SK-N-MC (cell line): ENCODE measurements around the gene OSBPL10.

Experiments
- DNase-seq: peaks from one replicate; pipeline ENCODE4 v3.0.0-alpha.2; 2011; ENCODE audit warnings: low read depth, low spot score
- H3K27ac ChIP-seq: fragments of 200-600 bp; sonication (generic); 2 replicates; pipeline ENCODE4 v1.5.1; 2016; ENCODE audit warnings: mixed run types
- H3K36me3 ChIP-seq: fragments of 200-600 bp; sonication (generic); 2 replicates; pipeline ENCODE4 v1.6.1; 2017; ENCODE audit warnings: antibody characterized with exemption, low read length, mixed read lengths; ENCODE audit not compliant: insufficient read depth
- H3K4me3 ChIP-seq: fragments of 200-600 bp; sonication (generic); 2 replicates; pipeline ENCODE4 v1.5.1; 2016
- H3K9ac ChIP-seq: fragments of 200-600 bp; sonication (generic); 2 replicates; pipeline ENCODE4 v1.8.0; 2017; ENCODE audit warnings: mixed run types, mixed read lengths; ENCODE audit not compliant: insufficient read length
- H3K9me3 ChIP-seq: fragments of 200-600 bp; sonication (generic); 2 replicates; pipeline ENCODE4 v1.6.1; 2017; ENCODE audit warnings: low read depth, mild to moderate bottlenecking, antibody characterized with exemption, low read length, moderate library complexity, mixed read lengths
- EZH2 ChIP-seq: fragments of 200-600 bp; sonication (generic); IDR thresholded peaks from one replicate; pipeline ENCODE4 v1.6.1; 2017; ENCODE audit warnings: antibody characterized with exemption
- FOXP2 ChIP-seq: optimal IDR thresholded peaks from 2 replicates; pipeline ENCODE3; 2011; ENCODE audit warnings: mild to moderate bottlenecking, moderate library complexity; ENCODE audit not compliant: insufficient read depth; ENCODE audit errors: extremely low read length, control extremely low read depth
- POLR2AphosphoS5 ChIP-seq: IDR thresholded peaks from 2 replicates; pipeline ENCODE4 v1.6.1; 2012; ENCODE audit warnings: mild to moderate bottlenecking, low read depth, low read length, borderline replicate concordance

The OSBPL10 gene

GRCh38 chr3:31763731-31764130 lies 217.3 kb downstream of the OSBPL10 start:
- no peak for TF ChIP-seq EZH2
- TF ChIP-seq FOXP2: no peak
- TF ChIP-seq POLR2AphosphoS5: no peak

GRCh38 chr3:31762888-31763351 lies 218.1 kb downstream of the OSBPL10 start:
- H3K9me3 ChIP-seq: no peaks in the 10 kb centered on the region
- TF ChIP-seq POLR2AphosphoS5 (no peak), EZH2 (no peak), FOXP2 (no peak)
- no peak for DNase-seq
- no peak overlapping the region for H3K27ac ChIP-seq
- H3K9ac ChIP-seq: no peak overlapping the region
- H3K4me3 ChIP-seq: no peak overlapping the region
- H3K36me3 ChIP-seq: no peaks in the 10 kb centered on the region

More at GRCh38 chr3:31763731-31764130, 217.3 kb downstream of the OSBPL10 start:
- DNase-seq: no peak
- no peaks in the 10 kb centered on the region for H3K36me3 ChIP-seq
- H3K9ac ChIP-seq: no peak overlapping the region
- no peaks in the 10 kb centered on the region for H3K9me3 ChIP-seq
- no peak overlapping the region for H3K27ac ChIP-seq
- H3K4me3 ChIP-seq: no peak overlapping the region

GRCh38 chr3:31762097-31762764 lies 218.8 kb downstream of the OSBPL10 start:
- Histone ChIP-seq H3K4me3 (no peak overlapping the region), H3K9me3 (no peaks in the 10 kb centered on the region), H3K36me3 (no peaks in the 10 kb centered on the region), H3K9ac (no peak overlapping the region), H3K27ac (no peak overlapping the region)
- DNase-seq: no peak
- no peak for TF ChIP-seq POLR2AphosphoS5
- no peak for TF ChIP-seq EZH2
- no peak for TF ChIP-seq FOXP2

DNA sequence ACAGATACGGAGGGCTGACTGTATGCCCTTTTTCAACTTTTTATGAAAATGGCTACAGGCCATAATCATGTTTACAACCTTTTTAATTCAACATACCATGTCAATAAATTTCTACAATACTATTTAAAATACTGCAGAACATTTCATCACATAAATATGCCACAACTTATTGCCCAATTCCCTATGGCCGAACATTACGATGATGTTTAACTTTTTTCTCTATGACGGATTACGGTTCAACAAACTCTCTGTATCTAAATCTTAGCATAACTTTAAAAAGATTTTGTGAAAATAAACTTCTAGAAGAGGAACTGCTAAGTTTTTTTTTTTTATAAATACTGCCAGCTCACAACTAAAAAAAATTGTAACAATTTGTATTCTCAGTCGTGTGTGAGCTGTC lies 220.4 kb downstream of the OSBPL10 start:
- DNase-seq: no peak
- H3K36me3 ChIP-seq: no peaks in the 10 kb centered on the region
- no peak overlapping the region for H3K9ac ChIP-seq
- no peaks in the 10 kb centered on the region for H3K9me3 ChIP-seq
- H3K4me3 ChIP-seq: no peak overlapping the region
- TF ChIP-seq EZH2: no peak
- TF ChIP-seq FOXP2: no peak
- TF ChIP-seq POLR2AphosphoS5: no peak
- no peak overlapping the region for H3K27ac ChIP-seq

DNA sequence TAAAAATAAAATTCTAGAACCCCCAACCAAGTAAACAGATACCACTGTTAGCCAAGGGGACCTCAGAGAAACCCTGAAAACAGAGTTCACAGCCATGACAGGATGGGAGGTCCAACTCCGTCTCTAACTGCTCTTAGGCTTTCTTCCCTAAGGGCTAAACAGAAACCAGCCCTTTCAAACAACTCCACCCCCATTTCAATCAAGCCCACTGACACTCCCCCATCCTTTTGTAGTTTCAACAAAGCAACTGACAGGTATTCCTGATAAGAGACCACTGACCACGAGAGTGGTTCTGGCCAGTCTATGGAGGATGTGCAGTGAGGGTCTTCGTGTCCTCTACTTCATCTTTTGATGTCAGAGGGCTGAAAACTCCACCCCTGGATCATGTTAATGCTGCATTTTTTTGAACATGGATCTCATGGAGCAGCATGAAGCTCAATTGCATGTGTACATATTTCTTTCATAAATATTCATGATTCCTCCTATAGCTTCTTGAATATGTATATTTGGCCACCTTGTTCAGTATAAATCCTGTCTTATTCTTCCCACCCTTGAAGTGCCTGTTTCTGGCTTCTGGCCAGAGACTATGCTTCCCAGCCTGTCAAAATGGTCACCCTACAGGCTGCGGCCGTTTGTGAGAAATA lies 222.6 kb downstream of the OSBPL10 start:
- Histone ChIP-seq H3K9ac (no peak overlapping the region), H3K4me3 (no peak overlapping the region), H3K36me3 (no peaks in the 10 kb centered on the region), H3K27ac (no peak overlapping the region), H3K9me3 (no peaks in the 10 kb centered on the region)
- TF ChIP-seq EZH2 (no peak), FOXP2 (no peak), POLR2AphosphoS5 (no peak)
- no peak for DNase-seq

DNA sequence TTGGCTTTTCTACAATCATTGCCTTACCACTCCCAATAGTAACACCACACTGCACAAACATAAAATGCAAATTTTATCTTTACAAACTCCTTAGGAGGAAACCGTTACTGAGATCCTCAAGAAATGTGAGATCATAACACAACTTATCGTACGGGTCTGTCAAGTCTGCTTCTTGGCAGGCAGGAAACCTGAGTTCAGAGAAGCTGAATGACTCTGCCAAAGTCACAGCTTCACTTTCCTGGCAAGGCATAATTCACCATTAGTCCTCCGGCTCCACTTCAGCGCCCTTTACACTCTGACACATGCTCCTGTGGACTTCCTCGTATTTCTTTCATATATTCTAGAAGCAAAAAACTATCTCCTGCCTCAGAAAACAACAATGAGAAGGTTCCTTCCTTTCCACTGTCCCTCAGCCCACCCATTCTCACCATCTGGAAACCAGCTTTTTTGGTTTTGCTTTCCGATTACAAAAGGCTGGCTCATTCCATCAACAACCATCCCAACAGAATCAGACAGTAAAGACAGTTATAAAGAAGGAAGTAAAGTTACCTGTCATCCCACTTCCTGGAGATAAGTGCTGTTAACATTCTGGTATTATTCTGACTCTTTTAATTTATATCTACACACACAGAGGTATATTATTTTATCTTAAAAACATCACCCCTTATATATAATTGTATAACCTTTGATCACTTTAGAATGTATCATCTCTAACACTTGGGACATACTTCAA lies 225.0 kb downstream of the OSBPL10 start:
- DNase-seq: no peak
- no peak for TF ChIP-seq EZH2
- no peak for TF ChIP-seq FOXP2
- no peak for TF ChIP-seq POLR2AphosphoS5
- no peak overlapping the region for H3K27ac ChIP-seq

DNA sequence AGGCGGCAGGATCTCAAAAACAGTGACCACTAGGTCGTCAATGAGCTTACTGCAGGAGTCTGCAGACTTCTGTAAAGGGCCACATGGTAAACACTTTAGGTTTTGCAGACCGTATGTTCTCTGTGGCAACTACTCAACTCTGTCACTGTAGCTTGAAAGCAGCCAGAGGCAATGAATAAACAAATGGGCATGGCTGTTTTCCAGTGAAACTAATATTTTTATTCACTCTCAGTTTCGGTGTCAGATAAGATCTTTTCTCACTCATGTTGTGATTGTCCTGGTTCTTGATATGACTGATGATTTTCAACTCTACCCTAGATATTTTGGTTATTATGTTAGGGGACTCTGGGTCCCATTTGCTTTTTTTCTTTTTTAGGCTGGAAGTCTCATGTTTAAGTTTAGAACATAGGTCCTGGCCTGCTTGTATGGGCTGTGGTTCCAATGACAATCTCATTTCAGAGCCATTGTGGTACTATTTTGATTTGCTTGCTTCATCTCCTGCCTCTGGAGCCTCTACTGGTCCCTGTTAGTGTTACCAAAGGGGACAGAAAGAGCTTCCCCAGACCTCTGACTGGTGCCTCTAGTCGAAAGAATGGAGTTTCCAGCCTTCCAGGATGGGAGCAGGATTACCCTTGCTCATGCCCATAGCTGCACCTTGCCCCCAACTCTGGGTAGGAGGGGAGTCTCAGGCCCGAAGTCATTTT lies 226.3 kb downstream of the OSBPL10 start:
- no peaks in the 10 kb centered on the region for H3K9me3 ChIP-seq
- no peak for TF ChIP-seq FOXP2
- no peak for TF ChIP-seq POLR2AphosphoS5
- TF ChIP-seq EZH2: no peak
- H3K27ac ChIP-seq: no peak overlapping the region
- no peaks in the 10 kb centered on the region for H3K36me3 ChIP-seq
- no peak for DNase-seq
- H3K4me3 ChIP-seq: no peak overlapping the region
- no peak overlapping the region for H3K9ac ChIP-seq

More for the DNA sequence above, 225.0 kb downstream of the OSBPL10 start:
- no peaks in the 10 kb centered on the region for H3K9me3 ChIP-seq
- H3K9ac ChIP-seq: no peak overlapping the region
- no peak overlapping the region for H3K4me3 ChIP-seq
- no peaks in the 10 kb centered on the region for H3K36me3 ChIP-seq

GRCh38 chr3:31753050-31753425 lies 228.0 kb downstream of the OSBPL10 start:
- H3K9me3 ChIP-seq: no peaks in the 10 kb centered on the region
- H3K9ac ChIP-seq: no peak overlapping the region
- no peak for TF ChIP-seq POLR2AphosphoS5
- no peak for TF ChIP-seq EZH2
- no peak for TF ChIP-seq FOXP2
- no peak overlapping the region for H3K4me3 ChIP-seq
- H3K36me3 ChIP-seq: no peaks in the 10 kb centered on the region
- DNase-seq: no peak
- H3K27ac ChIP-seq: no peak overlapping the region
